HepG2 (cell line): ENCODE results near the gene ZNF160.

Experiments used
- EZH2 ChIP-seq: conservative IDR thresholded peaks from 2 replicates; pipeline ENCODE4 v1.6.1; 2012; ENCODE audit warnings: mild to moderate bottlenecking, low read depth, low read length, moderate library complexity
- TAF1 ChIP-seq: sonication (generic); formaldehyde crosslinking; IDR thresholded peaks from 2 replicates; pipeline ENCODE4 v1.4.0; 2020; ENCODE audit warnings: missing genetic modification reagents
- TCF7L2 ChIP-seq: IDR thresholded peaks from 2 replicates; pipeline ENCODE4 v1.6.1; 2011; ENCODE audit warnings: mild to moderate bottlenecking, low read depth, low read length, moderate library complexity
- ZKSCAN8 ChIP-seq: IDR thresholded peaks from 2 replicates; pipeline ENCODE4 v1.6.1; 2016; ENCODE audit warnings: borderline replicate concordance, missing genetic modification reagents, missing compliant biosample characterization
- ZNF605 ChIP-seq: sonication (generic); formaldehyde crosslinking; IDR thresholded peaks from 2 replicates; pipeline ENCODE4 v1.8.0; 2022; ENCODE audit warnings: mild to moderate bottlenecking, missing genetic modification reagents
- TF ChIP-seq, protein P1 (sequence below): sonication (generic); formaldehyde crosslinking; IDR thresholded peaks from 2 replicates; pipeline ENCODE4 v1.5.0; 2020; ENCODE audit warnings: mild to moderate bottlenecking, missing genetic modification reagents, moderate library complexity
- TF ChIP-seq, protein P2 (sequence below): sonication (generic); formaldehyde crosslinking; IDR thresholded peaks from 2 replicates; pipeline ENCODE4 v1.8.1; 2022; ENCODE audit warnings: mild to moderate bottlenecking, missing genetic modification reagents

DNA sequence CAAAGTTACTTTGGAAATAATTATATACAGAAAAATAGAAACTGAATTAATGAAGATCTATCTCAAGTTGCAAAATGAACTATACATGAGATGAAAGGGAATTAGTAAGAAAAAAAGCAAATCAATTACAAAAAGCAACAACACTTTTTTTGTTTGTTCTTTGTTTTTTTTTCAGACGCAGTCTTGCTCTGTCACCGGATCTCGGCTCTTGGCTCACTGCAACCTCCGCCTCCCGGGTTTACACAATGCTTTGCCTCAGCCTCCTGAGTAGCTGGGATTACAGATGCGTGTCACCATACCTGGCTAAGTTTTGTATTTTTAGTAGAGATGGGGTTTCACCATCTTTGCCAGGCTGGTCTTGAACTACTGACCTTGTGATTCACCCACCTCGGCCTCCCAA, 27.3 kb upstream of the ZNF160 start:
- TF ChIP-seq, protein P1, sequence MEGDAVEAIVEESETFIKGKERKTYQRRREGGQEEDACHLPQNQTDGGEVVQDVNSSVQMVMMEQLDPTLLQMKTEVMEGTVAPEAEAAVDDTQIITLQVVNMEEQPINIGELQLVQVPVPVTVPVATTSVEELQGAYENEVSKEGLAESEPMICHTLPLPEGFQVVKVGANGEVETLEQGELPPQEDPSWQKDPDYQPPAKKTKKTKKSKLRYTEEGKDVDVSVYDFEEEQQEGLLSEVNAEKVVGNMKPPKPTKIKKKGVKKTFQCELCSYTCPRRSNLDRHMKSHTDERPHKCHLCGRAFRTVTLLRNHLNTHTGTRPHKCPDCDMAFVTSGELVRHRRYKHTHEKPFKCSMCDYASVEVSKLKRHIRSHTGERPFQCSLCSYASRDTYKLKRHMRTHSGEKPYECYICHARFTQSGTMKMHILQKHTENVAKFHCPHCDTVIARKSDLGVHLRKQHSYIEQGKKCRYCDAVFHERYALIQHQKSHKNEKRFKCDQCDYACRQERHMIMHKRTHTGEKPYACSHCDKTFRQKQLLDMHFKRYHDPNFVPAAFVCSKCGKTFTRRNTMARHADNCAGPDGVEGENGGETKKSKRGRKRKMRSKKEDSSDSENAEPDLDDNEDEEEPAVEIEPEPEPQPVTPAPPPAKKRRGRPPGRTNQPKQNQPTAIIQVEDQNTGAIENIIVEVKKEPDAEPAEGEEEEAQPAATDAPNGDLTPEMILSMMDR (CRISPR knock-in tag): no peak
- no peak for TF ChIP-seq ZNF605 (CRISPR knock-in tag)
- TF ChIP-seq EZH2: no peak
- TF ChIP-seq, protein P2, sequence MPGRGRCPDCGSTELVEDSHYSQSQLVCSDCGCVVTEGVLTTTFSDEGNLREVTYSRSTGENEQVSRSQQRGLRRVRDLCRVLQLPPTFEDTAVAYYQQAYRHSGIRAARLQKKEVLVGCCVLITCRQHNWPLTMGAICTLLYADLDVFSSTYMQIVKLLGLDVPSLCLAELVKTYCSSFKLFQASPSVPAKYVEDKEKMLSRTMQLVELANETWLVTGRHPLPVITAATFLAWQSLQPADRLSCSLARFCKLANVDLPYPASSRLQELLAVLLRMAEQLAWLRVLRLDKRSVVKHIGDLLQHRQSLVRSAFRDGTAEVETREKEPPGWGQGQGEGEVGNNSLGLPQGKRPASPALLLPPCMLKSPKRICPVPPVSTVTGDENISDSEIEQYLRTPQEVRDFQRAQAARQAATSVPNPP (CRISPR knock-in tag): no peak
- no peak for TF ChIP-seq TCF7L2
- TF ChIP-seq TAF1 (CRISPR knock-in tag): no peak
- TF ChIP-seq ZKSCAN8 (CRISPR knock-in tag): no peak
